Diencephalon (tissue), 1 donor: ENCODE measurements around the gene RIC8B. TPM values are rescaled to one million over a fixed set of nuclear protein-coding genes. Genes with fewer than 3 reads are reported as not detected.

Experiments used
- total RNA-seq: library from RNA; depleted of rRNA; stranded (reverse); fragments of >200 nt; gene quantifications from one replicate; pipeline ENCODE4 v1.2.3, GENCODE V29; 2014

RIC8B gene, protein sequence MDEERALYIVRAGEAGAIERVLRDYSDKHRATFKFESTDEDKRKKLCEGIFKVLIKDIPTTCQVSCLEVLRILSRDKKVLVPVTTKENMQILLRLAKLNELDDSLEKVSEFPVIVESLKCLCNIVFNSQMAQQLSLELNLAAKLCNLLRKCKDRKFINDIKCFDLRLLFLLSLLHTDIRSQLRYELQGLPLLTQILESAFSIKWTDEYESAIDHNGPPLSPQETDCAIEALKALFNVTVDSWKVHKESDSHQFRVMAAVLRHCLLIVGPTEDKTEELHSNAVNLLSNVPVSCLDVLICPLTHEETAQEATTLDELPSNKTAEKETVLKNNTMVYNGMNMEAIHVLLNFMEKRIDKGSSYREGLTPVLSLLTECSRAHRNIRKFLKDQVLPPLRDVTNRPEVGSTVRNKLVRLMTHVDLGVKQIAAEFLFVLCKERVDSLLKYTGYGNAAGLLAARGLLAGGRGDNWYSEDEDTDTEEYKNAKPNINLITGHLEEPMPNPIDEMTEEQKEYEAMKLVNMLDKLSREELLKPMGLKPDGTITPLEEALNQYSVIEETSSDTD
- 47.7 TPM for total RNA-seq

DNA sequence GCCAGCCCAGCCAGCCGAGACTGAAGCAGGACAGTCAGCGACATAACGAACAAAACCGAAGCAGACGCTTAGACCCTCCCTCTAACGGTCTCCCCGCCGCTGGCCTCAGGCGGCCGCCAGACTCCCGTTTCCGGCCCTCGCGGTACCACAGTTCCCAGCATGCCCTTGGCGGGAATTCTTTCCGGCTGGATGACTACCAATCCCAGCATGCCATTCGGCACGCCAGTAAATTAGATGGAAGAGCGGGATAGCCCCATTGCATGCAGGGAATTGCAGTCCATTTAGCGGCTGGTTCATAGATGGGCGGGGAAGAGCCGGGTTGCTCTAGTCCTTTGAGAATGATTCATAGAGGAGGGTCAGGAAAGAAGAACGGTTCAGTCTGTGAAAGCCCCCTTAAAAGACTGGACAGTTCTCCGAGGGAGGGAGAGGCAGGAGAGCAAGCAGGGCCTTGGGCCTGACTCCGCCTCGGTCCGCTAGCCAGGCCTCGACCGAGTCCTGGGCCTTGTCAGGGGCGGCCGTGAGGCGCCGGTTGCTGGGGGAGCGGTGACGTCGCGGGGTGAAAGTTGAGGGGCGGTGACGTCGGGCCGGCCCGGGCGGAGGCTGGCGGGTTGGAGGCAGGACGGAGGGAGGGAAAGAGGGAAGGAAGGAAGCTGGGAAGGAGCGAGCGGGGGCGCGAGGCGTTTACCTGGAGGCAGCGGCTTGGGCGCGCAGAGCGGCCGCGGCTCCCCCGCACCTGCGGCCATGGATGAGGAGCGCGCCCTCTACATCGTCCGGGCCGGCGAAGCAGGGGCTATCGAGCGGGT is at the start of gene RIC8B:
RIC8B (plus strand) TSS at position 678 of the 803 bp plus-strand sequence; CDS start at position 742, 64 bp downstream.

Other genes with a start within 250 kb of the RIC8B start
- 16.8 TPM for gene RFX4, start 191.7 kb upstream of the RIC8B start, total RNA-seq
- 50.7 TPM for gene TMEM263, start 181.2 kb downstream of the RIC8B start, total RNA-seq
- 24.0 TPM for gene MTERF2, start 212.5 kb downstream of the RIC8B start, total RNA-seq